Measurements from ENCODE around the gene AGFG2. TPM values are rescaled to one million over a fixed set of nuclear protein-coding genes. Genes with fewer than 3 reads are reported as not detected.

Gene AGFG2
- total RNA-seq, 2 donors from 2014 or later = 8.5 to 28.9 TPM

DNA sequence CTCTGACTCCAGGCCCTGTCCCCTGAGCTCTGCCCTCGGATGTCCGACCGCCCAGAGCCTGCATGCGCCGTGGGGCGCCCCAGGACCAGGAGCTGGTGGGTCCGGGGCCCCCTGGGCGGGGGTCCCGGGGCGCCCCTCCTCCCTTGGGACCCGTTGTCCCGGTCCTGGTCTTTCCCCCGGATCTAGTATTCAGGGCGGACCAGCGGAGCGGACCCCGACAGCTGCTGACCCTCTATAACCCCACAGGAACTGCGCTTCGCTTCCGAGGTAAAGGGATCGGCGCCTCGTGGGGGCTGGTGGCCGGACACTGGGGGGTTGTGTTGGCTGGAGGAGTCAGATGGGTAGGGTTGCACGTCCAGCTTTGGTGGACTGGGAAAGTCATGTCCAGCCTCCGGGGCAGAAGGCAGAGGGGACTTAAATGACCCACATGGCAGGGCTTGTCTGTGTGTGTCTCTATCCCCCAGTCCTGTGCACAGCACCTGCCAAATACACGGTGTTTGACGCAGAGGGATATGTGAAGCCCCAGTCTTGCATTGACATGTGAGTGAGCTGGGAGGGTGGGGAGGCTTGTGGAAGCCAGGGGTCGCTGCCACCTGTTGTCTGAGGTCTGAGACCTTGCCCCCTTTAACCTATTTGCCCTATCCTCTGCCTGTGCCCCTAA, 73.9 kb downstream of the AGFG2 start:
- peaks cover 6% of the 10 kb centered on the region for H3K4me1 Mint-ChIP-seq
- H3K9me3 Mint-ChIP-seq = no peaks in the 10 kb centered on the region
- Histone ChIP-seq H3K9ac (ENCODE audit: extremely low read depth, low read length, poor library complexity, severe bottlenecking) (peak overlapping the region; percentile 13), H3K9me3 (ENCODE audit: control insufficient read depth, low read length) (no peaks in the 10 kb centered on the region), H3K27ac (ENCODE audit: low read depth, low read length) (no peak overlapping the region), H3K4me3 (ENCODE audit: low read length) (peak overlapping the region; percentile 91), H3K4me1 (ENCODE audit: control insufficient read depth, insufficient read depth, low read length) (no peaks in the 10 kb centered on the region), H3K36me3 (ENCODE audit: control insufficient read depth, insufficient read depth, low read length) (no peaks in the 10 kb centered on the region), H3K27me3 (ENCODE audit: control insufficient read depth, insufficient read depth, low read length, poor library complexity, severe bottlenecking) (no peaks in the 10 kb centered on the region)
- peak; percentile 74 for DNase-seq
- H3K27ac Mint-ChIP-seq = no peak overlapping the region
- H3K4me3 Mint-ChIP-seq = peak overlapping the region; percentile 80
- 7 to 10% methylated on average over 13 to 29 of the region's 29 CpGs for WGBS, 2 experiments (ENCODE audit: insufficient coverage in 1 of 2, insufficient read length in 1 of 2)
- H3K27me3 Mint-ChIP-seq (ENCODE audit: insufficient read depth) = no peaks in the 10 kb centered on the region
- TF ChIP-seq, protein P1, sequence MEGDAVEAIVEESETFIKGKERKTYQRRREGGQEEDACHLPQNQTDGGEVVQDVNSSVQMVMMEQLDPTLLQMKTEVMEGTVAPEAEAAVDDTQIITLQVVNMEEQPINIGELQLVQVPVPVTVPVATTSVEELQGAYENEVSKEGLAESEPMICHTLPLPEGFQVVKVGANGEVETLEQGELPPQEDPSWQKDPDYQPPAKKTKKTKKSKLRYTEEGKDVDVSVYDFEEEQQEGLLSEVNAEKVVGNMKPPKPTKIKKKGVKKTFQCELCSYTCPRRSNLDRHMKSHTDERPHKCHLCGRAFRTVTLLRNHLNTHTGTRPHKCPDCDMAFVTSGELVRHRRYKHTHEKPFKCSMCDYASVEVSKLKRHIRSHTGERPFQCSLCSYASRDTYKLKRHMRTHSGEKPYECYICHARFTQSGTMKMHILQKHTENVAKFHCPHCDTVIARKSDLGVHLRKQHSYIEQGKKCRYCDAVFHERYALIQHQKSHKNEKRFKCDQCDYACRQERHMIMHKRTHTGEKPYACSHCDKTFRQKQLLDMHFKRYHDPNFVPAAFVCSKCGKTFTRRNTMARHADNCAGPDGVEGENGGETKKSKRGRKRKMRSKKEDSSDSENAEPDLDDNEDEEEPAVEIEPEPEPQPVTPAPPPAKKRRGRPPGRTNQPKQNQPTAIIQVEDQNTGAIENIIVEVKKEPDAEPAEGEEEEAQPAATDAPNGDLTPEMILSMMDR (conservative IDR thresholded peaks at IDR 0.05) = peak; percentile 72
- peaks cover 2% of the 10 kb centered on the region for H3K36me3 Mint-ChIP-seq (ENCODE audit: low read depth)

DNA sequence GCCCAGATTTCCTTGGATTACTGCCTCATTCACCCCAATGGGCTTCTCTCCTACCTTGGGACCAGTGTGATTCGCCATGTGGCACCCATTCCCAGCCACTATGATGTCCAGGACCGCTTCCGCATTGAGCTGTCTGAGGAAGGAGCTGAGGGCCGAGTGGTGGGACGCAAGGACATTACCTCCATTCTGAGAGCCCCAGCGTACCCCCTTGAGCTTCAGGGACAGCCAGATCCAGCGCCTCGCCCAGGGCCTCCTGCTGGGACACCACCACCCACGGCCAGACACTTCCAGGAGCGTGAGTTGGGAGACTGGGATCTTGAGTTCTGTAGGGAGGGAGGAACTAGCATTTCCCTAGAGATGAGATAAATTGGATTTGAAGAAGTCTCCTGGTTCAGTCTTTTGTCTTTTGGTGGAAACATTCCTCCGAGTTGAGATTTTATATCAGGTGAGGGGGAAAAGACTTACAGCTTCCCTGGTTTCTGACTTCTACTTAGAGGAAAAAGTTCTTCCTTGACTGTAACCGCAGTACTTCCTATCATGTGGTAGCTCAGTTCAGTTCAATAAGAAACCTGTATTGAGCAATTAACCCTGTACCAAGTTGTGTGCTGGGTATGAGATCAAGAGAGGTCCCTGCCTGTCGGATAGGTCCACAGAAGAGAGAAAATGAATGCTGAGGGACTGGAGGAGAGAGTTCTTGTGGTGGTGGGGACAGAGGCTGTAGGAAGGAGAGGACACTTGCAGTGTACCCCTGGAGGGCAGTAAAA, 74.6 kb downstream of the AGFG2 start:
- peak overlapping the region; percentile 80 for H3K4me3 Mint-ChIP-seq
- no peak overlapping the region for H3K9ac ChIP-seq (ENCODE audit: extremely low read depth, low read length, poor library complexity, severe bottlenecking)
- H3K27me3 ChIP-seq (ENCODE audit: control insufficient read depth, insufficient read depth, low read length, poor library complexity, severe bottlenecking) = no peaks in the 10 kb centered on the region
- no peaks in the 10 kb centered on the region for H3K36me3 ChIP-seq (ENCODE audit: control insufficient read depth, insufficient read depth, low read length)
- no peak overlapping the region for H3K27ac ChIP-seq (ENCODE audit: low read depth, low read length)
- DNase-seq = no peak
- no peaks in the 10 kb centered on the region for H3K27me3 Mint-ChIP-seq (ENCODE audit: insufficient read depth)
- TF ChIP-seq, protein P1 (conservative IDR thresholded peaks at IDR 0.05) = peak; percentile 3
- H3K27ac Mint-ChIP-seq = no peak overlapping the region
- H3K4me1 Mint-ChIP-seq = peaks cover 6% of the 10 kb centered on the region
- H3K4me3 ChIP-seq (ENCODE audit: low read length) = peak overlapping the region; percentile 91
- H3K9me3 Mint-ChIP-seq = no peaks in the 10 kb centered on the region
- 91 to 94% methylated on average over 11 to 13 of the region's 13 CpGs for WGBS, 2 experiments (ENCODE audit: insufficient coverage in 1 of 2, insufficient read length in 1 of 2)
- no peaks in the 10 kb centered on the region for H3K9me3 ChIP-seq (ENCODE audit: control insufficient read depth, low read length)
- no peaks in the 10 kb centered on the region for H3K4me1 ChIP-seq (ENCODE audit: control insufficient read depth, insufficient read depth, low read length)
- H3K36me3 Mint-ChIP-seq (ENCODE audit: low read depth) = peaks cover 2% of the 10 kb centered on the region

DNA sequence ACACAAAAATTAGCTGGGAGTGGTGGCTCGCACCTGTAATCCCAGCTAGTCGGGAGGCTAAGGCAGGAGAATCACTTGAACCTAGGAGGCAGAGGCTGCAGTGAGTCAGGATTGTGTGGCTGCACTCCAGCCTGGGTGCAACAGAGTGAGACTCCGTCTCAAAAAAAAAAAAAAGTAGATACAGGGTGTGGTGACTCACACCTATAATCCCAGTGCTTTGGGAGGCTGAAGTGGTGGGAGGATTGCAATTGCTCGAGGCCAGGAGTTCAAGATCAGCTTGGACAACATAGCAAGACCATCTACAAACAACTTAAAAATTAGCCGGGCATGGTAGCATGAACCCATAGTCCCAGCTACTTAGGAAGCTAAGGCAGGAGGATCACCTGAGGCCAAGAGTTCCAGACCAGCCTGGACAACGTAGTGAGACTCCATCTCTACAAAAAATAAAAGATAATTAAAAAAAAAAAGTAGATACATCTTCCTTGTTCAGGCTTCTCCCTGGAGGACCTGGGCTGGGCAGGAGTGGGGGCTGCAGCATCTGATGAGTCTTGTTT, 75.4 kb downstream of the AGFG2 start:
- Histone ChIP-seq H3K4me1 (ENCODE audit: control insufficient read depth, insufficient read depth, low read length) (no peaks in the 10 kb centered on the region), H3K9me3 (ENCODE audit: control insufficient read depth, low read length) (no peaks in the 10 kb centered on the region), H3K4me3 (ENCODE audit: low read length) (no peak overlapping the region), H3K27ac (ENCODE audit: low read depth, low read length) (no peak overlapping the region), H3K36me3 (ENCODE audit: control insufficient read depth, insufficient read depth, low read length) (no peaks in the 10 kb centered on the region), H3K27me3 (ENCODE audit: control insufficient read depth, insufficient read depth, low read length, poor library complexity, severe bottlenecking) (no peaks in the 10 kb centered on the region), H3K9ac (ENCODE audit: extremely low read depth, low read length, poor library complexity, severe bottlenecking) (no peak overlapping the region)
- no peak overlapping the region for H3K27ac Mint-ChIP-seq
- peaks cover 6% of the 10 kb centered on the region for H3K4me1 Mint-ChIP-seq
- H3K9me3 Mint-ChIP-seq = no peaks in the 10 kb centered on the region
- peaks cover 2% of the 10 kb centered on the region for H3K36me3 Mint-ChIP-seq (ENCODE audit: low read depth)
- TF ChIP-seq, protein P1 (conservative IDR thresholded peaks at IDR 0.05) = no peak
- whole genome bisulfite sequencing, 2 experiments (ENCODE audit: insufficient coverage in 1 of 2, insufficient read length in 1 of 2) = 87 to 90% methylated on average over 4 to 5 of the region's 6 CpGs
- DNase-seq = no peak
- no peaks in the 10 kb centered on the region for H3K27me3 Mint-ChIP-seq (ENCODE audit: insufficient read depth)
- no peak overlapping the region for H3K4me3 Mint-ChIP-seq

Other genes starting within 250 kb of the AGFG2 start
- not detected for gene SPDYE3, start 231.5 kb upstream of the AGFG2 start, total RNA-seq
- 10 to 100 TPM; 51.9 to 84.4 TPM for gene PILRB, start 181.1 kb upstream of the AGFG2 start, total RNA-seq
- 10 to 100 TPM in 1 of 2 donors, 1 to 10 TPM in 1; 2.1 to 12.8 TPM for gene PILRA, start 165.7 kb upstream of the AGFG2 start, total RNA-seq
- 1 to 10 TPM; 1.9 to 2.3 TPM for gene ZCWPW1, start 110.5 kb upstream of the AGFG2 start, total RNA-seq
- 10 to 100 TPM; 32.9 to 48.0 TPM for gene MEPCE, start 109.4 kb upstream of the AGFG2 start, total RNA-seq
- gene PPP1R35, start 102.7 kb upstream of the AGFG2 start, total RNA-seq = 10 to 100 TPM; 43.8 to 65.6 TPM
- gene SPACDR, start 74.9 kb upstream of the AGFG2 start, total RNA-seq = 1 to 10 TPM; 1.3 to 1.5 TPM
- gene TSC22D4, start 60.0 kb upstream of the AGFG2 start, total RNA-seq = 10 to 100 TPM; 30.9 to 35.2 TPM
- gene NYAP1, start 55.3 kb upstream of the AGFG2 start, total RNA-seq = 1 to 10 TPM; 7.9 to 9.3 TPM
- gene SAP25, start 34.7 kb downstream of the AGFG2 start, total RNA-seq = 1 to 10 TPM; 5.8 to 6.3 TPM
- 10 to 100 TPM; 49.4 to 56.0 TPM for gene LRCH4, start 46.9 kb downstream of the AGFG2 start, total RNA-seq
- gene FBXO24, start 47.1 kb downstream of the AGFG2 start, total RNA-seq = 1 to 10 TPM; 1.3 to 3.0 TPM
- gene PCOLCE, start 63.2 kb downstream of the AGFG2 start, total RNA-seq = 10 to 100 TPM; 17.5 to 37.7 TPM
- 10 to 100 TPM; 19.8 to 25.5 TPM for gene MOSPD3, start 73.3 kb downstream of the AGFG2 start, total RNA-seq
- gene TFR2, start 102.3 kb downstream of the AGFG2 start, total RNA-seq = 1 to 10 TPM; 1.4 to 2.1 TPM
- gene ACTL6B, start 117.2 kb downstream of the AGFG2 start, total RNA-seq = not detected
- gene GNB2, start 134.5 kb downstream of the AGFG2 start, total RNA-seq = 100 to 1,000 TPM; 197 to 230 TPM
- 100 to 1,000 TPM in 1 of 2 donors, 10 to 100 TPM in 1; 90.0 to 101 TPM for gene GIGYF1, start 155.0 kb downstream of the AGFG2 start, total RNA-seq
- 10 to 100 TPM; 51.7 to 59.2 TPM for gene POP7, start 166.9 kb downstream of the AGFG2 start, total RNA-seq
- gene EPO, start 181.3 kb downstream of the AGFG2 start, total RNA-seq = under 1 TPM in 1 of 2 donors, not detected in 1; 0.33 TPM
- gene ZAN, start 194.4 kb downstream of the AGFG2 start, total RNA-seq = not detected

Data from endodermal cell (in vitro differentiated cells).